Fibroblast of skin of abdomen (primary cell): Measurements from ENCODE around the gene HADH.
"Not testable (repeated sequence)": the region's sequence is repeated elsewhere in the genome, so short reads cannot be mapped to it uniquely, and the experiment has no call there.

ENCODE experiments used
- DNase-seq: peaks from one replicate; pipeline ENCODE4 v3.0.0-alpha.2; 2013

The HADH gene

GRCh38 chr4:107996949-107997788 lies 7.5 kb downstream of the HADH start:
- DNase-seq = peak; percentile 78

- DNase-seq = no peak
These were observed 8.1 kb downstream of the HADH start for GRCh38 chr4:107997794-107998193.

- no peak for DNase-seq
These were observed 10.3 kb downstream of the HADH start for GRCh38 chr4:107999932-108000539.

- DNase-seq = no peak
These were observed 11.9 kb downstream of the HADH start for GRCh38 chr4:108001540-108002135.

- no peak for DNase-seq
These were observed 14.4 kb downstream of the HADH start for GRCh38 chr4:108003982-108004515.

- no peak for DNase-seq
These were observed 15.0 kb downstream of the HADH start for GRCh38 chr4:108004646-108005045.

GRCh38 chr4:108005807-108006206 lies 16.1 kb downstream of the HADH start:
- no peak for DNase-seq

GRCh38 chr4:108006361-108006760 lies 16.7 kb downstream of the HADH start:
- DNase-seq = no peak

- DNase-seq = no peak
These were observed 18.3 kb downstream of the HADH start for GRCh38 chr4:108007984-108008383.

GRCh38 chr4:108008721-108009120 lies 19.0 kb downstream of the HADH start:
- peak; percentile 68 for DNase-seq

GRCh38 chr4:108010167-108010566 lies 20.5 kb downstream of the HADH start:
- DNase-seq = peak; percentile 84

- DNase-seq = not testable (repeated sequence)
These were observed 22.7 kb downstream of the HADH start for GRCh38 chr4:108012382-108012781.

- no peak for DNase-seq
These were observed 23.6 kb downstream of the HADH start for GRCh38 chr4:108013327-108013726.

- DNase-seq = no peak
These were observed 24.3 kb downstream of the HADH start for GRCh38 chr4:108013955-108014354.

GRCh38 chr4:108018040-108018883 lies 28.6 kb downstream of the HADH start:
- DNase-seq = peak; percentile 75

GRCh38 chr4:108018884-108019187 lies 29.1 kb downstream of the HADH start:
- no peak for DNase-seq

- no peak for DNase-seq
These were observed 34.6 kb downstream of the HADH start for GRCh38 chr4:108024085-108024877.

- no peak for DNase-seq
These were observed 35.1 kb downstream of the HADH start for GRCh38 chr4:108024878-108025165.

- no peak for DNase-seq
These were observed 39.5 kb downstream of the HADH start for GRCh38 chr4:108029016-108029720.

- DNase-seq = no peak
These were observed 40.0 kb downstream of the HADH start for GRCh38 chr4:108029731-108030130.

- DNase-seq = peak; percentile 58
These were observed 40.6 kb downstream of the HADH start for GRCh38 chr4:108030332-108030731.
